SKM-1 (cell line): Measurements from ENCODE around the gene CD248.
A peak's percentile ranks its signal among the peaks of the same experiment; 100 is the strongest.
"Not testable (repeated sequence)": the region's sequence is repeated elsewhere in the genome, so short reads cannot be mapped to it uniquely, and the experiment has no call there.

Experiments
- DNase-seq: peaks from one replicate; lab custom pipeline; 2025; ENCODE audit not compliant: unreplicated experiment; lab: John Stamatoyannopoulos, UW

CD248 gene

DNA sequence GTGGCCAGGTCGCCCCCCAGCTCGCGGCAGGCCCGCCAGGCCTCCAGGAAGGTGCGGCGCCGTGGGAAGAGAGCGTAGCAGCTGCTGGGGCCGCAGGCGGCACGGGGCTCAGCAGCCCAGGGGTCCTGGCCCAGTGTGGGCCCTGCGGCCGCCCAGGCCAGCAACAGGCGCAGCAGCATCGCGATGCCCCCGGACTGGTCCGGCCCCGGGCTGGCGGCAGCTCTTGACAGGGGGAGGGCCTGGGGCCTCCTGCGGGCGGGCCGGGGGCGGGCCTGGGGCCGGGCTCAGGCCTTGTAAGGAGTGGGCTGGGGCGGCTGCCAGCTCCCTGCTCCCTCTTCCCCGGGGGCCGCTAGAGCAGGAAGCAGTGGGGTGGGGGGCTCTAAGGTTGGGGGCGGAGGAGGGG is at the start of gene CD248:
Gene CD248 (minus strand): TSS at position 196 of the 403 bp plus-strand sequence. CDS start 17 bp downstream, at position 179.
- no peak for DNase-seq

DNA sequence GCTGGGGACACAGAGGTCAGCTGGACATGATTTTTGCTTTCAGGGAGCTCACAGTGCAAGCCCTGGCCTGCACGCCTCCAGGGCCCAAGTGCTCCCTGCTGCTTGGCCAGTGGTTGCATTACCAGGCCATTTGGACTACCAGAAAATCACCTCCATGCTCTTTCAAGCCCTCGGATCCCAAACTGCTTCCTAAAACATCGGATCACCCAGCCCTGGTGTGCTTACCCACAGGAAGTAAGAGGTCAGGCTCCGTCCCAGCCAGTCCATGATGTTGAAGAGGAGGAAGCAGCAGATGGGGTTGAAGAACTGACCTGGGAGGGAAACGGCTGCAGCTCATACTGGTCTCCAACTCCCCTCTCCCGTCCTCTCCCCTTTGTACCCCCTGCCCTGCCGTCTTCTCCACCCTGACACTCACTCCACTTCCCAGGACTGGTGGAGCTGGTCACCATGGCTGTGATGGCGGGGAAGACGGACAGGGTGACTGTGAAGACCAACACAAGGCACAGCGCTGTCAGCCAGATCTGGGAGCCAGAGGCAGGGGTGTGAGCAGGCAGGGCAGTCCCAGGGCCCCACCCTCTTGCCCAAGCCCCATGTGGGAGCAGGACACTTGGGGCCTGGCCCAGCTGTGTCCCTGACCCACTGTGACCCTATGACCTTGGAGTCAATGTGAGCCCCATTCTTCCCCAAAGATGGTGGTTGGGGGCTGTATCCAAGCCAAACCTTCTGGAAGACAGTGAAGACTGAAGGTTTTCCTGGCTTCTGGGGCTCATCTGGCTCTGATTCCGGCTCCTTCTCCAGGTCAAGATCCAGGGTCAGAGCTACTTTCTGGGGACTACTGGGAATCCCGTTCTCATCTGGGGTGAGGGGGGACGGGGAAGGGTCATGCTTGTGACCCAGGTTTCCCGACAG is 49.1 kb upstream of the CD248 start:
- DNase-seq: no peak

- no peak for DNase-seq
Observed at GRCh38 chr11:66365166-66365565, 48.3 kb upstream of the CD248 start.

GRCh38 chr11:66363805-66364535 is 47.1 kb upstream of the CD248 start:
- DNase-seq: peak; percentile 5

GRCh38 chr11:66363187-66363601 is 46.4 kb upstream of the CD248 start:
- DNase-seq: no peak

DNA sequence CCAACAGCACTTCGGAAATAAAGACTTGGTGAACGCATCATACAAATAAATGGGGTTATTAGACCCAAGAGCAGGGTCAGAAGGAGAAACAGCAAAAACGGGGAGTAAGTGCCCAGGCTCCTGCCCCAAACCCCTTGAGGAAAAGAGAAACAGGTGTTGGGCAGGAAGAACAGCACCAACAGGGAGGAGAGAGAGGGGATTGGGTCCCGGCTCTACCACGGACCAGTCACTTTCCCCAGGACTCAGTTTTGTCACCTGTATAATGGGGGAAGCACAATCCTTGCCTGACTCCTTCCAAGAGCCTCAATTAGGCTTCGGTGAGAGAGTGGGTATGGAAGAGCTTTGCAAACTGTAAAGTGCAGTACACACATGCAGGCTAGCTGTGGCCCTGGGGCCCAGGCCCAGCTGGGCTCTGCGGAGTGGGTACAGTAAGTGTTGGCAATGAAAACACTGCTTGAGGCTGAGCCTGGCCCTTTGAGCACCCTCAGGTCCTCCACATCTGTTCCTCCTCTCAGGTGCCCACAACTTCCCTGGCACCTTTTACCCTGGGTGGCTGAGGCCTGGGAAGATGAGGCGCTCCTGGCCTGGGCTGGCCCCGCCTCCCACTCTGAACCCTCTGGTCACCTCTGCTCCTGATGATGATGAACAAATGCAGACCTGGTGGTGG is 45.8 kb upstream of the CD248 start:
- no peak for DNase-seq

GRCh38 chr11:66361502-66361941 is 44.7 kb upstream of the CD248 start:
- DNase-seq: no peak

DNA sequence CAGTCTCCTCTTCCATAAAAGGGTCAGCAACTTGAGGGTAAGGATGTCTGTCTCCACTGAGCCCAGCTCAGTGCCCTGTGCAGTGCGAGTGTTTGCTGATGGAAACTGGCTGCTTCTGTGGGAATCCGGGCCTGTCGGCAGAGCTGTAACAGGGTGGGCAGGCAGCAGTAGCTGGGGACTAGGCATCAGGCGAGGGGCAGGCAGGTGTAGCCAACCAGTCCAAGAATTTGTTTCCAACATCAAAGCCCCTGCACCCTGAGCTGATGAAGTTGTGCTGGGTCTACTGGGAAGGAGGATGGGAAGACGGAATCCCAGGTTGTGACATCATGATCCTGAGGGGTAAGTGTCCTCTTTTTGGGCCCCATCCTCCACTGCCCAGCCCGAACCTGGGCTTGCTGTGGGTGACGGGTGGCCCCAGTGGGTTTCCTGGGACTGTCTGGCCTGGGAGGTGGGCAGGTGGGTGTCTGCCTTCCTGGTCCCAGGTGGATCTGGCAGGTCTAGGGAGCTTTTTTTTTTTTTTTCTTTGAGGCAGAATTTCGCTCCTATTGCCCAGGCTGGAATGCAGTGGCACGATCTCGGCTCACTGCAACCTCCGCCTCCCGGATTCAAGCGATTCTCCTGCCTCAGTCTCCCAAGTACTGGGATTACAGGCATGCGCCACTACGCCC is 43.7 kb upstream of the CD248 start:
- DNase-seq: no peak

- no peak for DNase-seq
Observed at GRCh38 chr11:66359662-66360087, 42.8 kb upstream of the CD248 start.

DNA sequence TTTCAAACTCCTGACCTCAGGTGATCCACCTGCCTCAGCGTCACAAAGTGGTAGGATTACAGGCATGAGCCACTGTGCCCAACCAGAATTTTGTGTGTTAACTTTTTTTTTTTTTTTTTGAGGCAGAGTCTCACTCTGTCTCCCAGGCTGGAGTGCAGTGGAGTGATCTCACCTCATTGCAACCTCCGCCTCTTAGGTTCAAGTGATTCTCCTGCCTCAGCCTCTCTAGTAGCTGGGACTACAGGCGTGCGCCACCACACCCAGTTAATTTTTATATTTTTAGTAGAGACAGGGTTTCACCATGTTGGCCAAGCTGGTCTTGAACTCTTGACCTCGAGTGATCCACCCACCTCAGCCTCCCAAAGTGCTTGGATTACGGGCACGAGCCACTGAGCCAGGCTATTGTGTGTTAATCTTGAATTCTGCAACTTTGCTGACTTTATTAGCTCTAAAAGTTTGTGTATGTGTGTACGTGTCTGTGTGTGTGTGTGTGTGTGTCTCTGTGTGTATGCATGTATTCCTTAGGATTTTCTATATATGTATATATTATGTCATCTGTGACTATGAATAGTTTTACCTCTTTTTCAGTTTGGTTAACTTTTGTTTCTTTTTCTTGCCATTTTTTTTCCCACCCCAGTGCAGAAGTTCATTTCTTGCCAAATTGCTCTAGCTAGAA is 33.9 kb upstream of the CD248 start:
- not testable (repeated sequence) for DNase-seq

- no peak for DNase-seq
Observed at GRCh38 chr11:66349084-66349386, 32.2 kb upstream of the CD248 start.

DNA sequence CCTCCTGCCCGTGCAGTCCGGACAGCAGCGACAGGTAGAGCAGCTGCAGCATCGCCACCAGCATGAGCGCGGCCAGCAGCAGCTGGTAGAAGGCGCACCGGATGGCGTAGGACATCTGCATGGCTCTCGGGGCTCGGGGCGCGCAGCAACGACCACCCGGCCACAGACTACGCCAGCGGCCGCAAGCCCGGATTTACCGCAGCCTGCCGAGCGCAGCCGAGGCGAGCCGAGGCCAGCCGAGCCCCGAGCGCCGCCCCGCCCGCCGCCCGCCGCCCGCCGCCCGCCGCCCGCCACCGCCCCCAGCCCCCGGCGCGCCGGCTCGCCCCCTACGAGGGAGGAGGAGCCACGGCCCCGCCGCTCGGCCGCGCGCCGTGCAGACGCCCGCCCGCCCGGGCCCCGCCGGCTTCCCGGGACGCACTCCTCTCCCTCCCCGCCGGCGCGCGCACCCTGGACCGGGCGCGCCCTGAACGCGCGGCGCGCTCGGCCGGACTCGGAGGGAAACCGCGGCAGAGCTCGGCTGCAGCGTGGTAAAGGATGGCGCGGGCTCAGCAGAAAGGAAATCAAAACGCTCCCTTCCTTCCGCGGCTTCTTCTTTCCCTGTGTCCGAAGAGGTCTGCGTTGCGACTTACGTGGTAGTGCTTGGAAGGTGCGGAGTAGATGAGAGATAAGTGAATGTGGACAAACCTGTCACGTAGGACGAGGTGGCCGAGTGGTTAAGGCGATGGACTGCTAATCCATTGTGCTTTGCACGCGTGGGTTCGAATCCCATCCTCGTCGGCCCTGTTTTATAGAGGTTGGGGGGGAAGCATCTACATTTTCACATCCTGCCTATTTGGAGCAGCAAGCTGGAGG is 30.8 kb upstream of the CD248 start, which contains the start of gene B4GAT1:
Gene B4GAT1 (minus strand): TSS at position 205 of the 852 bp plus-strand sequence. CDS start 84 bp downstream, at position 121.
- DNase-seq: peak; percentile 83

GRCh38 chr11:66346476-66347424 is 29.9 kb upstream of the CD248 start:
- no peak for DNase-seq

- DNase-seq: no peak
Observed at GRCh38 chr11:66345316-66345649, 28.4 kb upstream of the CD248 start.

DNA sequence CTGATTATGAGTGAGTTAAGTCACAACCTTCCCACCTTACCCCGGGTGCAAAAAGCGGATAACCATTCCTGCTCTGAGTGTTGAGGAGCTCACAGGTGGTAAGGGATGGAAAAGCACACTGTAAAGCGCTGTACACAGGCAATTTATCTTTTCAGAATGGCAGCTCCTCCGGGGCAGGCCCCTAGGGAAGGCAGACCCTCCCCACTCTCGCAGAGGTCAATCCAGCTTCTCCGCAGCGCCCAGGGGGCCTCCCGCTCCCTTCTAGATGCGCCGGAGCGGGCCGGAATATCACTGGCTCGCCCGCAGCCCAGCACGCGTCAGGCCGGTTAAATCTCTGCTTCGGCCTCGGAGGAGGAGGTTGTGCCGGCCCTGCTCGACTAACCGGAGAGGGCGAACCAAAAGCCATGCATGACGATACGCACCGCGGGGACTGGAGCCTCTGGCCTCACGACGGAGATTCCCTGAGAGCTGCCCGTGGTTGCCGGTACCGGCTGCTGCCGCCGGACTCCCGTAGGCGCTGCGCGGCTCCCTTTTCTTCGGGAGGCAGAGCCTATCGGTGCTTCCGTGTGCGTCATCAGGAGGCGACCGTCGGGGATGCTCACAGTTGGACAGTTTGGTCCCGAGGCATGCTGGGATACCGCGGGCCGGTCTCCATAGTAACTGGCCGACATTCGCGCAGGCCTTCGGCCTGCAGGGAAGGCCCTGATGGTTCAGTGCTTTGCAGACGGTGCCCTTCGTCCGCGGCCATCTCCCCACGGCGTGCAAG is 27.9 kb upstream of the CD248 start, which contains the start of gene BRMS1:
Gene BRMS1 (minus strand): TSS at position 555 of the 766 bp plus-strand sequence. CDS start 2,870 bp downstream, outside the sequence.
- DNase-seq: peak; percentile 81

- no peak for DNase-seq
Observed at GRCh38 chr11:66343176-66343575, 26.3 kb upstream of the CD248 start.

DNA sequence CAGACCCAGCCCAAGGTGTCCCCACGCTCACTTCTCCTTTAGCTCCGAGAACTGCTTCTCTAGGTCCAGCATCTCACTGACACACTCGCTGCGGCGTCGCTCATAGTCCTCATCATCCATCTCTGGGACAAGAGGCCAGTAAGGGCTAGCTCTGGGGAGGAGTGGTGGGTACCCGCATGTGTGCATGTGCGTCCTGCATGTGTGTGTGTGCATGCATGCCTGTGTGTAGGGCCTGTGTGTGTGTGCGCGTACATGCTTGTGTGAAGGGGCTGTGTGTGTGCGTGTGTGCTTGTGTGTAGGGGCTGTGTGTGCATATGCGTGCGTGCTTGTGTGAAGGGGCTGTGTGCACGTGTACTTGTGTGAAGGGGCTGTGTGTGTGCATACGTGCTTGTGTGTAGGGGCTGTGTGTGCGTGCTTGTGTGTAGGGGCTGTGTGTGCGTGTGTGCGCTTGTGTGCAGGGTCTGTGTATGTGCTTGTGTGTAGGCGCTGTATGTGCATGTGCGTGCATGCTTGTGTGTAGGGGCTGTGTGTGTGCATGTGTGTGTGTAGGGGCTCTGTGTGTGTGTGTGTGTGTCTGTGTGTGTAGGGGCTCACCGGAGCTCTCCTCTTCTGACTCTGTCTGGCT is 24.8 kb upstream of the CD248 start:
- no peak for DNase-seq
